ENCODE measurements around the gene EIPR1. TPM values are rescaled to one million over a fixed set of nuclear protein-coding genes. Genes with fewer than 3 reads are reported as not detected.

The EIPR1 gene
- total RNA-seq, 1 experiment from 2014 or later = 22.8 TPM

GRCh38 chr2:3421580-3421979 is 44.0 kb upstream of the EIPR1 start:
- TF ChIP-seq GTF2I (CRISPR knock-in tag; conservative IDR thresholded peaks at IDR 0.05) (no peak), JAZF1 (CRISPR knock-in tag; IDR thresholded peaks at IDR 0.05) (no peak), CREM (CRISPR knock-in tag; IDR thresholded peaks at IDR 0.05) (no peak), PREB (CRISPR knock-in tag; IDR thresholded peaks at IDR 0.05; ENCODE audit: borderline replicate concordance) (no peak), E2F5 (CRISPR knock-in tag; IDR thresholded peaks at IDR 0.05) (no peak), NFYB (CRISPR knock-in tag; conservative IDR thresholded peaks at IDR 0.05; ENCODE audit: low read depth) (no peak), E2F1 (CRISPR knock-in tag; IDR thresholded peaks at IDR 0.05) (no peak), NR3C1 (CRISPR knock-in tag; conservative IDR thresholded peaks at IDR 0.05; ENCODE audit: low read depth) (no peak), SOX15 (CRISPR knock-in tag; IDR thresholded peaks at IDR 0.05) (no peak), EMX1 (CRISPR knock-in tag; IDR thresholded peaks at IDR 0.05) (no peak), SMAD4 (CRISPR knock-in tag; IDR thresholded peaks at IDR 0.05) (no peak), PRRX2 (CRISPR knock-in tag; IDR thresholded peaks at IDR 0.05) (no peak)
- H3K4me3 Mint-ChIP-seq = no peak overlapping the region
- H3K36me3 Mint-ChIP-seq = peaks cover 20% of the 10 kb centered on the region
- DNase-seq (ENCODE audit: low spot score) (no peak), ATAC-seq (no peak)
- H3K4me1 Mint-ChIP-seq = no peaks in the 10 kb centered on the region
- POLR2A ChIA-PET = no interaction called here
- CTCF ChIA-PET = no interaction called here
- H3K27ac Mint-ChIP-seq = no peak overlapping the region
- no peaks in the 10 kb centered on the region for H3K9me3 Mint-ChIP-seq
- H3K27me3 Mint-ChIP-seq (ENCODE audit: low read depth) = no peaks in the 10 kb centered on the region

- Mint-ChIP-seq H3K27me3 (ENCODE audit: low read depth) (no peaks in the 10 kb centered on the region), H3K4me3 (no peak overlapping the region), H3K36me3 (peaks cover 19% of the 10 kb centered on the region), H3K27ac (no peak overlapping the region), H3K9me3 (no peaks in the 10 kb centered on the region), H3K4me1 (no peaks in the 10 kb centered on the region)
- ATAC-seq = no peak
- ChIA-PET CTCF (no interaction called here), POLR2A (no interaction called here)
- TF ChIP-seq ZNF512 (CRISPR knock-in tag; IDR thresholded peaks at IDR 0.05; ENCODE audit: borderline replicate concordance) = no peak
- TF ChIP-seq ZSCAN18 (CRISPR knock-in tag; IDR thresholded peaks at IDR 0.05) = no peak
- no peak for TF ChIP-seq SOX15 (CRISPR knock-in tag; IDR thresholded peaks at IDR 0.05)
- TF ChIP-seq CTCF (IDR thresholded peaks at IDR 0.05) = no peak
- no peak for TF ChIP-seq CDX4 (CRISPR knock-in tag; IDR thresholded peaks at IDR 0.05; ENCODE audit: borderline replicate concordance)
- TF ChIP-seq ZNF281 (CRISPR knock-in tag; IDR thresholded peaks at IDR 0.05) = no peak
- no peak for TF ChIP-seq ZNF532 (CRISPR knock-in tag; IDR thresholded peaks at IDR 0.05; ENCODE audit: borderline replicate concordance)
- TF ChIP-seq MYBL2 (CRISPR knock-in tag; IDR thresholded peaks at IDR 0.05) = no peak
- no peak for DNase-seq (ENCODE audit: low spot score)
These were observed 43.3 kb upstream of the EIPR1 start for GRCh38 chr2:3420769-3421397.
